GM23338 (cell line): ENCODE data around the gene RBM48. TPM values are rescaled to one million over a fixed set of nuclear protein-coding genes. Genes with fewer than 3 reads are reported as not detected.

Experiments
- ATAC-seq: fragments of 200-7000 bp; cut with Tn5 transposase; 3 replicates; pipeline ENCODE4 v1.9.1; 2020
- DNase-seq: peaks from one replicate; pipeline ENCODE4 v3.0.0-alpha.2; 2015; ENCODE audit warnings: low spot score
- H2AFZ ChIP-seq: fragments of 200-600 bp; sonication (generic); 2 replicates; pipeline ENCODE4 v1.8.0; 2016; ENCODE audit warnings: antibody characterized with exemption, mild to moderate bottlenecking, moderate library complexity
- H3F3A ChIP-seq: fragments of 200-600 bp; sonication (generic); replicated peaks from 2 replicates; pipeline ENCODE4 v1.8.0; 2017; ENCODE audit warnings: antibody characterized with exemption, mixed run types, low read depth
- H3K27ac ChIP-seq: fragments of 200-600 bp; sonication (generic); 2 replicates; pipeline ENCODE4 v1.6.1; 2016; ENCODE audit warnings: low read depth
- H3K27me3 ChIP-seq: fragments of 200-600 bp; sonication (generic); 2 replicates; pipeline ENCODE4 v1.8.0; 2016; ENCODE audit warnings: mild to moderate bottlenecking, mixed run types, moderate library complexity; ENCODE audit not compliant: insufficient read depth
- H3K36me3 ChIP-seq: fragments of 200-600 bp; sonication (generic); 2 replicates; pipeline ENCODE4 v1.8.0; 2016; ENCODE audit warnings: mild to moderate bottlenecking; ENCODE audit not compliant: insufficient read depth
- H3K4me1 ChIP-seq: fragments of 200-600 bp; sonication (generic); 2 replicates; pipeline ENCODE4 v1.8.0; 2016; ENCODE audit warnings: mild to moderate bottlenecking, moderate library complexity; ENCODE audit not compliant: insufficient read depth
- H3K4me2 ChIP-seq: fragments of 200-600 bp; sonication (generic); 2 replicates; pipeline ENCODE4 v1.7.1; 2017; ENCODE audit warnings: mixed run types
- H3K4me3 ChIP-seq: fragments of 200-600 bp; sonication (generic); 2 replicates; pipeline ENCODE4 v1.6.1; 2016; ENCODE audit warnings: mixed run types
- H3K79me2 ChIP-seq: fragments of 200-600 bp; sonication (generic); replicated peaks from 2 replicates; pipeline ENCODE4 v1.8.0; 2017; ENCODE audit warnings: mild to moderate bottlenecking; ENCODE audit not compliant: insufficient read depth
- H3K9me2 ChIP-seq: fragments of 200-600 bp; sonication (generic); 2 replicates; pipeline ENCODE4 v1.8.0; 2017; ENCODE audit not compliant: insufficient read depth
- H4K20me1 ChIP-seq: fragments of 200-600 bp; sonication (generic); replicated peaks from 2 replicates; pipeline ENCODE4 v1.8.0; 2017; ENCODE audit warnings: mild to moderate bottlenecking; ENCODE audit not compliant: insufficient read depth
- H3K27ac Mint-ChIP-seq: 2 replicates; pipeline ENCODE4 v1.8.0; 2020; ENCODE audit warnings: inconsistent platforms, mild to moderate bottlenecking, moderate library complexity, mixed read lengths
- H3K27me3 Mint-ChIP-seq: 3 replicates; pipeline ENCODE4 v1.8.0; 2022; ENCODE audit warnings: low read depth, mild to moderate bottlenecking, moderate library complexity, mixed read lengths, inconsistent platforms; ENCODE audit not compliant: insufficient read depth, poor library complexity
- H3K36me3 Mint-ChIP-seq: 3 replicates; pipeline ENCODE4 v1.8.0; 2021; ENCODE audit warnings: low read depth, mild to moderate bottlenecking, inconsistent platforms, moderate library complexity, mixed read lengths
- H3K4me1 Mint-ChIP-seq: 3 replicates; pipeline ENCODE4 v1.8.0; 2020; ENCODE audit warnings: mild to moderate bottlenecking, inconsistent platforms, mixed read lengths
- H3K4me3 Mint-ChIP-seq: 3 replicates; pipeline ENCODE4 v1.8.0; 2021; ENCODE audit warnings: moderate library complexity, mild to moderate bottlenecking, inconsistent platforms, mixed read lengths
- H3K9me3 Mint-ChIP-seq: 3 replicates; pipeline ENCODE4 v1.8.0; 2020; ENCODE audit warnings: moderate library complexity, mild to moderate bottlenecking, inconsistent platforms, mixed read lengths
- CTCF ChIP-seq, 2 experiments: fragments of 200-600 bp in 1 of 2; sonication (generic) in 1 of 2; conservative IDR thresholded peaks; 2 replicates each; pipeline versions ENCODE4 v1.5.1 to v1.6.1; 2016 to 2017; ENCODE audit warnings: antibody characterized with exemption in 2 of 2, low read depth in 2 of 2, mild to moderate bottlenecking in 2 of 2, moderate library complexity in 1 of 2
- EZH2 ChIP-seq: fragments of 200-600 bp; sonication (generic); IDR thresholded peaks from one replicate; pipeline ENCODE4 v1.8.0; 2017; ENCODE audit warnings: antibody characterized with exemption, mild to moderate bottlenecking, low read depth; ENCODE audit not compliant: unreplicated experiment
- EZH2phosphoT487 ChIP-seq: fragments of 200-600 bp; sonication (generic); IDR thresholded peaks from one replicate; pipeline ENCODE4 v1.8.1; 2018; ENCODE audit warnings: antibody characterized with exemption; ENCODE audit not compliant: unreplicated experiment
- JUNB ChIP-seq: IDR thresholded peaks from one replicate; pipeline ENCODE4 v1.6.1; 2016; ENCODE audit warnings: antibody characterized with exemption; ENCODE audit not compliant: unreplicated experiment
- POLR2AphosphoS5 ChIP-seq: IDR thresholded peaks from 2 replicates; pipeline ENCODE4 v1.6.1; 2016; ENCODE audit warnings: antibody characterized with exemption, low read depth
- STAT1 ChIP-seq: IDR thresholded peaks from one replicate; pipeline ENCODE4 v1.6.1; 2016; ENCODE audit warnings: antibody characterized with exemption; ENCODE audit not compliant: unreplicated experiment
- ZNF114 ChIP-seq: fragments of 250-450 bp; sonication (Bioruptor Pico); IDR thresholded peaks from 2 replicates; pipeline ENCODE4 v1.5.0; 2020; ENCODE audit warnings: mild to moderate bottlenecking, moderate library complexity
- ZNF331 ChIP-seq: fragments of 250-450 bp; sonication (Bioruptor Pico); IDR thresholded peaks from 2 replicates; pipeline ENCODE4 v1.5.0; 2020; ENCODE audit warnings: low read depth, mild to moderate bottlenecking, moderate library complexity
- polyA plus RNA-seq: library from polyadenylated mRNA; unstranded; fragments of >200 nt; fragmentation: Nextera tagmentation; extraction: Ambion mirVana; gene quantifications from 2 replicates; pipeline ENCODE4 v1.2.1, GENCODE V29; 2016
- total RNA-seq: library from RNA; depleted of rRNA; stranded (reverse); fragments of >200 nt; shearing (Covaris generic); gene quantifications from 2 replicates; pipeline ENCODE4 v1.2.3, GENCODE V29; 2014
- TF ChIP-seq, protein P1 (sequence below): IDR thresholded peaks from one replicate; pipeline ENCODE4 v1.6.1; 2018; ENCODE audit warnings: antibody characterized with exemption; ENCODE audit not compliant: unreplicated experiment

RBM48 gene
- total and polyA plus RNA-seq, 2 experiments from 2014 or later = 8.8 to 11.1 TPM

GRCh38 chr7:92576296-92576695 is 47.7 kb downstream of the RBM48 start:
- no peaks in the 10 kb centered on the region; the same call in 1 of the 2 replicates for H3F3A ChIP-seq

GRCh38 chr7:92582948-92583347 is 54.4 kb downstream of the RBM48 start:
- Mint-ChIP-seq H3K36me3 (peaks cover 46% of the 10 kb centered on the region), H3K27ac (no peak overlapping the region), H3K4me3 (no peak overlapping the region), H3K4me1 (no peaks in the 10 kb centered on the region; the same call in 2 of the 3 replicates), H3K9me3 (no peaks in the 10 kb centered on the region; the same call in 2 of the 3 replicates), H3K27me3 (no peaks in the 10 kb centered on the region)
- H3K27ac ChIP-seq = no peak overlapping the region
- H3K36me3 ChIP-seq = peaks cover 24% of the 10 kb centered on the region; the same call in 1 of the 2 replicates
- H3K9me2 ChIP-seq = no peaks in the 10 kb centered on the region
- H4K20me1 ChIP-seq = peaks cover 27% of the 10 kb centered on the region
- ATAC-seq (no peak), DNase-seq (no peak)
- no peaks in the 10 kb centered on the region for H3K27me3 ChIP-seq
- no peak overlapping the region for H3K4me2 ChIP-seq
- no peaks in the 10 kb centered on the region; the same call in 1 of the 2 replicates for H3F3A ChIP-seq
- no peak overlapping the region for H2AFZ ChIP-seq
- peaks cover 82% of the 10 kb centered on the region for H3K79me2 ChIP-seq
- H3K4me3 ChIP-seq = no peak overlapping the region
- no peaks in the 10 kb centered on the region for H3K4me1 ChIP-seq
- no peak for TF ChIP-seq EZH2
- TF ChIP-seq ZNF114 (CRISPR knock-in tag) = no peak
- no peak for TF ChIP-seq JUNB
- TF ChIP-seq POLR2AphosphoS5 = no peak
- TF ChIP-seq ZNF331 (CRISPR knock-in tag) = no peak
- TF ChIP-seq, protein P1, sequence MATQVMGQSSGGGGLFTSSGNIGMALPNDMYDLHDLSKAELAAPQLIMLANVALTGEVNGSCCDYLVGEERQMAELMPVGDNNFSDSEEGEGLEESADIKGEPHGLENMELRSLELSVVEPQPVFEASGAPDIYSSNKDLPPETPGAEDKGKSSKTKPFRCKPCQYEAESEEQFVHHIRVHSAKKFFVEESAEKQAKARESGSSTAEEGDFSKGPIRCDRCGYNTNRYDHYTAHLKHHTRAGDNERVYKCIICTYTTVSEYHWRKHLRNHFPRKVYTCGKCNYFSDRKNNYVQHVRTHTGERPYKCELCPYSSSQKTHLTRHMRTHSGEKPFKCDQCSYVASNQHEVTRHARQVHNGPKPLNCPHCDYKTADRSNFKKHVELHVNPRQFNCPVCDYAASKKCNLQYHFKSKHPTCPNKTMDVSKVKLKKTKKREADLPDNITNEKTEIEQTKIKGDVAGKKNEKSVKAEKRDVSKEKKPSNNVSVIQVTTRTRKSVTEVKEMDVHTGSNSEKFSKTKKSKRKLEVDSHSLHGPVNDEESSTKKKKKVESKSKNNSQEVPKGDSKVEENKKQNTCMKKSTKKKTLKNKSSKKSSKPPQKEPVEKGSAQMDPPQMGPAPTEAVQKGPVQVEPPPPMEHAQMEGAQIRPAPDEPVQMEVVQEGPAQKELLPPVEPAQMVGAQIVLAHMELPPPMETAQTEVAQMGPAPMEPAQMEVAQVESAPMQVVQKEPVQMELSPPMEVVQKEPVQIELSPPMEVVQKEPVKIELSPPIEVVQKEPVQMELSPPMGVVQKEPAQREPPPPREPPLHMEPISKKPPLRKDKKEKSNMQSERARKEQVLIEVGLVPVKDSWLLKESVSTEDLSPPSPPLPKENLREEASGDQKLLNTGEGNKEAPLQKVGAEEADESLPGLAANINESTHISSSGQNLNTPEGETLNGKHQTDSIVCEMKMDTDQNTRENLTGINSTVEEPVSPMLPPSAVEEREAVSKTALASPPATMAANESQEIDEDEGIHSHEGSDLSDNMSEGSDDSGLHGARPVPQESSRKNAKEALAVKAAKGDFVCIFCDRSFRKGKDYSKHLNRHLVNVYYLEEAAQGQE = no peak
- TF ChIP-seq STAT1 = no peak
- TF ChIP-seq EZH2phosphoT487 = no peak

More at GRCh38 chr7:92576296-92576695, 47.7 kb downstream of the RBM48 start:
- H3K4me2 ChIP-seq = no peak overlapping the region
- H3K4me1 Mint-ChIP-seq = no peaks in the 10 kb centered on the region
- H4K20me1 ChIP-seq = peaks cover 12% of the 10 kb centered on the region; the same call in 1 of the 2 replicates
- H3K27ac ChIP-seq = no peak overlapping the region
- peaks cover 64% of the 10 kb centered on the region for H3K36me3 Mint-ChIP-seq
- no peaks in the 10 kb centered on the region for H3K9me2 ChIP-seq
- H3K9me3 Mint-ChIP-seq = no peaks in the 10 kb centered on the region
- peaks cover 61% of the 10 kb centered on the region; the same call in 1 of the 2 replicates for H3K36me3 ChIP-seq
- H3K79me2 ChIP-seq = peaks cover 19% of the 10 kb centered on the region
- no peak overlapping the region for H2AFZ ChIP-seq
- no peaks in the 10 kb centered on the region for H3K27me3 ChIP-seq
- no peak overlapping the region for H3K4me3 Mint-ChIP-seq
- ATAC-seq (no peak), DNase-seq (no peak)
- no peak for TF ChIP-seq JUNB
- TF ChIP-seq, protein P1 = no peak
- TF ChIP-seq CTCF (conservative IDR thresholded peaks at IDR 0.05; ENCODE audit: low read depth in 2 of 2) = no peak
- no peak for TF ChIP-seq EZH2
- H3K4me1 ChIP-seq = no peaks in the 10 kb centered on the region
- no peaks in the 10 kb centered on the region for H3K27me3 Mint-ChIP-seq
- H3K4me3 ChIP-seq = no peak overlapping the region
- H3K27ac Mint-ChIP-seq = no peak overlapping the region
